ENCODE results near the gene SERP2. TPM values are rescaled to one million over a fixed set of nuclear protein-coding genes. Genes with fewer than 3 reads are reported as not detected.

Gene SERP2
- polyA plus RNA-seq, 2 of the 4 experiments (the other 2 are of a cell fraction): not detected

DNA sequence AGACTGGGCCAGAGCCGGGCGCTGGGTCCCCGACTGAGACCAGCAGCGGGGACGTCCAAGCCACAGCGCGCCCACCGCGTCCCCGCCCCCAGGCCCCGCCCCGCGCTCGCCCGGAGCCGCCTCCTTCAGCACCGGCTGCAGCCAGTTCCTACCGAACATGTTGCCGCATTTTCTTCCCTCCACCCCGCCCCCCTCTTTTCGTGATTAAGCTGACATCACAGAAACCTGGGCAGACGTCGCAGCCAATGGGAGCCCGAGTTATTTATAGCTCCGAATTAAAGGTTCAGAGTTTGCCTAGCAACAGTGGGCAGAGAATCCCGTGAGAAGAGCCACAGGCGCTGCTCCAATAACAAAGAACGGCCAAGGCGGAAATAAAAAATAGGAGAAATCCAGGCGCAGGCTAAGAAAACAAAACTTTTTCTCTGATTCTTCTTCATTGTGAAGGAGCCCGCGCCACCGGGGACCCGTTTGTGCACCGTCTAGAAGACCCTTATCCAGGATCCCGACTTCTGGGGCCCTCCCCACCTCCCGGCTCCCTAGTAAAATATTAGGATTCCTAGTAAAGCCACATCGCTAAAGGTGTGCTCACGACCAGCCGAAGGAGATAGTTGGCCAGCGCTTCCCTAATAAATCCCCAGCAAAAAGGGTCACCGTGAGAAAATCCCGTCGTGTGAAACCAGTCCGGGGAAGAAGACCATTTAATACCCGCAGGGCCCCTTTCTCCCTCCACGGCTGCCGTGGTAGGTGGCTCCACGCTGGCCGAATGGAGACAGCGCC, 61.7 kb downstream of the SERP2 start (continued):
- peak; percentile 29; the same call in 1 of the 2 replicates for TF ChIP-seq PHF8 (IDR thresholded peaks at IDR 0.05; ENCODE audit: borderline replicate concordance, low read depth)
- TF ChIP-seq CHD2 (IDR thresholded peaks at IDR 0.05; ENCODE audit: low read length, partially characterized antibody): peak; percentile 74
- TF ChIP-seq FOSL2 (IDR thresholded peaks at IDR 0.05): no peak
- TF ChIP-seq FOSL2 (CRISPR knock-in tag; IDR thresholded peaks at IDR 0.05): no peak
- no peak for TF ChIP-seq CHD4 (IDR thresholded peaks at IDR 0.05; ENCODE audit: borderline replicate concordance)
- TF ChIP-seq CBX8 (IDR thresholded peaks at IDR 0.05): no peak
- no peak for TF ChIP-seq EHMT2 (IDR thresholded peaks at IDR 0.05; ENCODE audit: low read depth)
- no peak for TF ChIP-seq CBX2 (IDR thresholded peaks at IDR 0.05; ENCODE audit: borderline replicate concordance, low read depth)

DNA sequence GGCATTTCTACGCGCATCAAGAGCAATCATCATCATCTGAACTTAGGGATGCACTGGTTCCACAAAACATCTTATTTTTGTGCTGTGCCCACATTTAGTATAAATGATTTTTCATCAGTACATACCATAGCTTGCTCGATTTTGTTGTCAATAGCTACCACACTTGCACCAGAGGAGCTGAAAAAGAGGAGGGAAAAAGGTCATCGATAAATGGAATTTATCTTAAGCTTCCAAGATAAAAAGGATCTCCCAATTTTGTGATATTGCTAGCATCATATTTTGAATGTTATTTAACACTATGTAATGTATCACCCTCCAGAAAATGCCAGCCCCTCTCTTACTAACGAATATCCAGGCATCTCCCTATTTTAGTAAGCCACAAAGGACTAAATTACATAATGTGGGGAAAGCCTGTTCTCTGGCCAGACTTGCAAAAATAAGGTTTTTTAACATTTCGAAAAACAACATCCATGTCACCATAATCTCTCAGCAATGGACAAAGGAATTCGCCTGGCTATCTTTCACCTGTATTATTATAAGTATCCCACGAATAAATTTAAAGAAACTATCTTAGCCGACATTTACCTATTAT, 62.4 kb downstream of the SERP2 start:
- WGBS (ENCODE audit: missing lambda C conversion rate): under 1% methylated on average over 9 of the region's 9 CpGs
- ATAC-seq (no peak), FAIRE-seq (no peak), DNase-seq (ENCODE audit: low read depth in 1 of 2, low spot score in 1 of 2) (no peak)
- Histone ChIP-seq H3K4me3 (peak overlapping the region; percentile 91), H3K27ac (peak overlapping the region; percentile 94 to 97), H3K9me3 (no peaks in the 10 kb centered on the region), H3K4me2 (peak overlapping the region; percentile 69), H3K4me1 (peaks cover 42% of the 10 kb centered on the region)
- POLR2A ChIA-PET: interaction anchor here (0.6 to 2.9 kb wide), 27 partner anchors 10 to 557 kb away, joined by 3 to 80 read pairs (median 7); partner anchors contain the start of genes CCDC122 and LACC1
- CTCF ChIA-PET: interaction anchor here (1.0 to 6.1 kb wide), 7 partner anchors 125 to 531 kb away, joined by 3 to 43 read pairs (median 6); no protein-coding TSS in a partner anchor
- TF ChIP-seq NFE2L2 (conservative IDR thresholded peaks at IDR 0.05; ENCODE audit: low read length): no peak
- 0 out of 2 replicates have a peak, but pooled peaks have one; percentile 9 for TF ChIP-seq FOSB (CRISPR knock-in tag; IDR thresholded peaks at IDR 0.05)
- no peak for TF ChIP-seq SMC3 (IDR thresholded peaks at IDR 0.05)
- TF ChIP-seq HOXB5 (CRISPR knock-in tag; IDR thresholded peaks at IDR 0.05): no peak
- no peak for TF ChIP-seq HEYL (CRISPR knock-in tag; IDR thresholded peaks at IDR 0.05)
- TF ChIP-seq, protein P1, sequence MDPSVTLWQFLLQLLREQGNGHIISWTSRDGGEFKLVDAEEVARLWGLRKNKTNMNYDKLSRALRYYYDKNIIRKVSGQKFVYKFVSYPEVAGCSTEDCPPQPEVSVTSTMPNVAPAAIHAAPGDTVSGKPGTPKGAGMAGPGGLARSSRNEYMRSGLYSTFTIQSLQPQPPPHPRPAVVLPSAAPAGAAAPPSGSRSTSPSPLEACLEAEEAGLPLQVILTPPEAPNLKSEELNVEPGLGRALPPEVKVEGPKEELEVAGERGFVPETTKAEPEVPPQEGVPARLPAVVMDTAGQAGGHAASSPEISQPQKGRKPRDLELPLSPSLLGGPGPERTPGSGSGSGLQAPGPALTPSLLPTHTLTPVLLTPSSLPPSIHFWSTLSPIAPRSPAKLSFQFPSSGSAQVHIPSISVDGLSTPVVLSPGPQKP (IDR thresholded peaks at IDR 0.05; ENCODE audit: low read depth, low read length): no peak
- no peak for TF ChIP-seq CHD2 (IDR thresholded peaks at IDR 0.05; ENCODE audit: low read length, partially characterized antibody)
- no peak for TF ChIP-seq FOXS1 (CRISPR knock-in tag; IDR thresholded peaks at IDR 0.05)

DNA sequence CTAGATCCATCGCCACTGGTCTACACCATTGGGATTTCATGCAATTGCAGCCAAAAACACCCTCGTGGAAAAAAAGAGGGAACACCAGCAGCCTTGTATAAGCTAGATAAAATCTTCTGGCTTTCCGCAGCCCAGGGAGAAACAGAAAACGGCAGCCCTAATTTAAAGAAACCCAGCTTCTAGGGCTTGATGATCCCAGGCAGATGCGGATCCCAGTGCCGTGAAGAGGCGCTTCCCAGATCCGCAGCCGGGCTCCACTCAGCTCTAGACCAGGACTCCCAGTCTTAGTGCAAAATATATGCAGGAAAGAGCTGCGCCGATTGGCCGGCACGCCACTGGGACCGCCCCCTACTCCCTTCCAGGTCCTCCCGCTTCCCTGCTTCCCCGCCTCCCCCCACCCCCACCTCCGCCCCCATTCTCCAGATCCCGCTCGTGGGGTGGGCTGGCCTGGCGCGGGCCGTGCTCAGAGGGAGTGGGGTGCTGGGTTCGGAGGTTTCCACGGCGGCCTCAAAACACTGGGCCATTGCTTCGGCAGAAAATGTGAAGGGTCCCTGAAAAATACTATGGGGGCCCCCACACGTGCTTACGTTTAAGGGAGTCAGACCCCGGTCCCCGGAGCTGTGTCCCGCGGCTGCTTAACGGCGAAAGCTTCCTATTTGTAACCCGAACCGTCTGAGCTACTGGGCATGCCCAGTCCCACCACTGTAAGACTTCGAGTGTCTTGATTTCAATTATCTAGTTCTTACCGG, 63.1 kb downstream of the SERP2 start:
- ChIA-PET POLR2A (interaction anchor here (0.6 to 2.9 kb wide), 38 partner anchors 9 to 557 kb away, joined by 3 to 80 read pairs (median 4); partner anchors contain the start of genes CCDC122 and LACC1), CTCF (interaction anchor here (0.9 to 6.1 kb wide), 16 partner anchors 13 to 532 kb away, joined by 3 to 43 read pairs (median 4); no protein-coding TSS in a partner anchor)
- Histone ChIP-seq H3K4me1 (peaks cover 35% of the 10 kb centered on the region), H3K4me3 (peak overlapping the region; percentile 91), H3K9me3 (no peaks in the 10 kb centered on the region), H3K27ac (peak overlapping the region; percentile 94 to 97), H3K4me2 (peak overlapping the region; percentile 91)
- no peak for FAIRE-seq
- TF ChIP-seq ZFP36 (IDR thresholded peaks at IDR 0.05; ENCODE audit: borderline replicate concordance, partially characterized antibody): no peak
- TF ChIP-seq JUN (IDR thresholded peaks at IDR 0.05): peak; percentile 78 to 94; a peak in 4 of 5 replicates
- TF ChIP-seq ZNF302 (CRISPR knock-in tag; IDR thresholded peaks at IDR 0.05): no peak
- TF ChIP-seq, protein P2, sequence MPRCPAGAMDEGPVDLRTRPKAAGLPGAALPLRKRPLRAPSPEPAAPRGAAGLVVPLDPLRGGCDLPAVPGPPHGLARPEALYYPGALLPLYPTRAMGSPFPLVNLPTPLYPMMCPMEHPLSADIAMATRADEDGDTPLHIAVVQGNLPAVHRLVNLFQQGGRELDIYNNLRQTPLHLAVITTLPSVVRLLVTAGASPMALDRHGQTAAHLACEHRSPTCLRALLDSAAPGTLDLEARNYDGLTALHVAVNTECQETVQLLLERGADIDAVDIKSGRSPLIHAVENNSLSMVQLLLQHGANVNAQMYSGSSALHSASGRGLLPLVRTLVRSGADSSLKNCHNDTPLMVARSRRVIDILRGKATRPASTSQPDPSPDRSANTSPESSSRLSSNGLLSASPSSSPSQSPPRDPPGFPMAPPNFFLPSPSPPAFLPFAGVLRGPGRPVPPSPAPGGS (IDR thresholded peaks at IDR 0.05): peak; percentile 93
- no peak for TF ChIP-seq ESRRA (IDR thresholded peaks at IDR 0.05; ENCODE audit: borderline replicate concordance, low read length)
- TF ChIP-seq JUNB (IDR thresholded peaks at IDR 0.05): no peak
- TF ChIP-seq BHLHE40 (IDR thresholded peaks at IDR 0.05; ENCODE audit: low read depth, low read length): no peak
- peak in 1 of 2 experiments; percentile 34; a peak in 4 of 5 replicates for TF ChIP-seq RAD21 (conservative IDR thresholded peaks at IDR 0.05 in 1 of 2, IDR thresholded peaks at IDR 0.05 in 1 of 2)
- TF ChIP-seq POLR2A (IDR thresholded peaks at IDR 0.05; ENCODE audit: low read length): peak; percentile 98
- TF ChIP-seq KDM1A (IDR thresholded peaks at IDR 0.05; ENCODE audit: low read depth): no peak
- TF ChIP-seq PHF8 (IDR thresholded peaks at IDR 0.05; ENCODE audit: borderline replicate concordance, low read depth): peak; percentile 36
- ATAC-seq: peak; percentile 91 to 93
- 3% methylated on average over 24 of the region's 38 CpGs for WGBS (ENCODE audit: missing lambda C conversion rate)
- peak; percentile 72 to 90 for DNase-seq (ENCODE audit: low read depth in 1 of 2, low spot score in 1 of 2)

All from A549 (cell line).